HepG2 (cell line): ENCODE measurements around the gene SIAH1. TPM values are rescaled to one million over a fixed set of nuclear protein-coding genes. Genes with fewer than 3 reads are reported as not detected.

Source experiments
- ATAC-seq: fragments of 200-7000 bp; cut with Tn5 transposase; 3 replicates; pipeline ENCODE4 v1.9.1; 2020; ENCODE audit warnings: mild to moderate bottlenecking, moderate library complexity
- BruUV-seq: library from RNA; stranded (reverse); fragments of 400-500 nt; replicated peaks from 2 replicates; lab custom pipeline; 2021; lab: Mats Ljungman, UMichigan
- CTCF ChIA-PET: fragments of 300-600 bp; formaldehyde crosslinking; extraction: SDS; loops from one replicate; lab custom pipeline; 2021; ENCODE audit warnings: low total read pairs, inconsistent platforms, low intra/inter-chr PET ratio; lab: Yijun Ruan, JAX
- POLR2A ChIA-PET: fragments of 350-600 bp; sonication (Branson Sonifier 250); formaldehyde crosslinking; loops from one replicate; lab custom pipeline; 2020; ENCODE audit warnings: antibody characterized with exemption, inconsistent platforms; lab: Yijun Ruan, JAX
- DNase-seq: peaks from one replicate; pipeline ENCODE4 v3.0.0-alpha.2; 2015; ENCODE audit warnings: low spot score
- FAIRE-seq: peaks from 3 replicates; lab custom pipeline; 2011; peaks lifted over from hg19 to GRCh38; lab: Jason Lieb, UNC
- H2AFZ ChIP-seq: one replicate; pipeline ENCODE4 v1.6.1; 2011; ENCODE audit warnings: low read length, inconsistent platforms
- H3K27ac ChIP-seq: fragments of 300-600 bp; 3 replicates; pipeline ENCODE4 v1.8.0; 2011; ENCODE audit warnings: mixed run types, mild to moderate bottlenecking, mixed read lengths, low read length, inconsistent platforms; ENCODE audit not compliant: insufficient read depth; ENCODE audit errors: extremely low read length
- H3K27me3 ChIP-seq, 2 experiments: fragments of 200-600 bp in 1 of 2; 2 replicates in 1 of 2; 3 replicates in 1 of 2; pipeline versions ENCODE4 v1.6.0 to v1.8.0; 2011; ENCODE audit warnings: low read length in 2 of 2, mild to moderate bottlenecking in 2 of 2, moderate library complexity in 2 of 2, inconsistent platforms in 1 of 2; ENCODE audit not compliant: insufficient read depth in 2 of 2, control insufficient read depth in 1 of 2
- H3K36me3 ChIP-seq, 2 experiments: fragments of 200-600 bp in 1 of 2; replicated peaks in 1 of 2; 2 replicates in 1 of 2; 3 replicates in 1 of 2; pipeline versions ENCODE4 v1.5.1 to v1.8.0; 2011; ENCODE audit warnings: low read length in 2 of 2, inconsistent platforms in 1 of 2; ENCODE audit not compliant: insufficient read depth in 2 of 2, control insufficient read depth in 1 of 2
- H3K4me1 ChIP-seq: 2 replicates; pipeline ENCODE4 v1.5.1; 2012; ENCODE audit warnings: low read length, inconsistent platforms; ENCODE audit not compliant: insufficient read depth
- H3K4me2 ChIP-seq: 2 replicates; pipeline ENCODE4 v1.6.0; 2011; ENCODE audit warnings: low read depth, low read length, inconsistent platforms
- H3K4me3 ChIP-seq, 3 experiments: fragments of 200-600 bp in 1 of 3; sonication (generic), shearing (Covaris generic) in 1 of 3; replicated peaks in 1 of 3; 2 replicates each; pipeline ENCODE4 v1.5.1; 2011 to 2016; ENCODE audit warnings: low read length in 3 of 3, inconsistent platforms in 2 of 3, low read depth in 2 of 3, mild to moderate bottlenecking in 2 of 3, control low read depth in 1 of 3, mixed read lengths in 1 of 3; ENCODE audit not compliant: insufficient read depth in 1 of 3
- H3K79me2 ChIP-seq: one replicate; pipeline ENCODE4 v1.6.1; 2011; ENCODE audit warnings: low read length, inconsistent platforms; ENCODE audit not compliant: insufficient read depth
- H3K9ac ChIP-seq: 2 replicates; pipeline ENCODE4 v1.6.0; 2011; ENCODE audit warnings: mild to moderate bottlenecking, low read depth, low read length, inconsistent platforms; ENCODE audit not compliant: insufficient read depth
- H3K9me3 ChIP-seq: 2 replicates; pipeline ENCODE4 v1.5.1; 2012; ENCODE audit warnings: mild to moderate bottlenecking, low read length
- H4K20me1 ChIP-seq: 2 replicates; pipeline ENCODE4 v1.6.0; 2011; ENCODE audit warnings: inconsistent platforms, mild to moderate bottlenecking, low read length, moderate library complexity; ENCODE audit not compliant: insufficient read depth
- AGO2 ChIP-seq: fragments of 200-400 bp; formaldehyde crosslinking; optimal IDR thresholded peaks from 2 replicates; pipeline ENCODE3; 2017; ENCODE audit warnings: mild to moderate bottlenecking, low read depth, low read length, moderate library complexity
- EED ChIP-seq: sonication (generic); formaldehyde crosslinking; IDR thresholded peaks from 2 replicates; pipeline ENCODE4 v1.5.0; 2020; ENCODE audit warnings: mild to moderate bottlenecking, missing genetic modification reagents
- MAFF ChIP-seq: IDR thresholded peaks from 2 replicates; pipeline ENCODE4 v1.6.1; 2011; ENCODE audit warnings: low read depth, low read length, improper control_type of control experiment
- MAFK ChIP-seq, 2 experiments: IDR thresholded peaks in 1 of 2; conservative IDR thresholded peaks in 1 of 2; 2 replicates each; pipeline ENCODE4 v1.6.1; 2011; ENCODE audit warnings: improper control_type of control experiment in 2 of 2, low read length in 2 of 2
- RBM22 ChIP-seq: fragments of 200-400 bp; formaldehyde crosslinking; optimal IDR thresholded peaks from 2 replicates; pipeline ENCODE3; 2017; ENCODE audit warnings: mild to moderate bottlenecking, low read length, moderate library complexity
- SSRP1 ChIP-seq: IDR thresholded peaks from 2 replicates; pipeline ENCODE4 v1.6.1; 2016; ENCODE audit warnings: control low read depth
- WGBS: methylation state at CpG from one replicate; pipeline ENCODE4 v1.1.6; 2017; ENCODE audit warnings: low lambda C conversion rate; 5-methylcytosine and 5-hydroxymethylcytosine counted together
- in situ Hi-C: cut with HindIII; loops from 2 replicates; pipeline ENCODE4 v1.10.0; 2017; ENCODE audit warnings: low pct_unique_long_range_greater_than_20kb; ENCODE audit not compliant: extremely low pct_ligation_motif_present
- intact Hi-C: fragments of 100-400 bp; cut with micrococcal nuclease; formaldehyde crosslinking; loops from one replicate; pipeline ENCODE4 v1.10.0; 2022; ENCODE audit not compliant: unreplicated experiment
- polyA plus RNA-seq, 8 experiments: library from polyadenylated mRNA; depleted of rRNA in 3 of 8; stranded (reverse) in 7 of 8; unstranded in 1 of 8; fragments of >200 nt; fragmentation: Illumina TruSeq in 4 of 8; extraction: Trizol in 4 of 8; gene quantifications; 2 replicates each; pipeline versions ENCODE4 v1.2.1 to v1.2.3, GENCODE V29; 2011 to 2016; ENCODE audit warnings: low read depth in 4 of 8, missing spikeins in 1 of 8, mixed read lengths in 1 of 8; ENCODE audit not compliant: insufficient read depth in 1 of 8
- total RNA-seq, 5 experiments: library from RNA; depleted of rRNA; stranded (reverse); fragments of >200 nt; fragmentation: Illumina TruSeq; extraction: Trizol; gene quantifications; 2 replicates each; pipeline ENCODE4 v1.2.3, GENCODE V29; 2016; ENCODE audit warnings: low read depth in 1 of 5
- TF ChIP-seq, protein P1 (sequence below): sonication (generic); formaldehyde crosslinking; IDR thresholded peaks from 2 replicates; pipeline ENCODE4 v1.4.0; 2020; ENCODE audit warnings: missing genetic modification reagents

The SIAH1 gene
- total and polyA plus RNA-seq, 2 of the 13 experiments (the other 11 are each of a cell fraction or from before 2014, with no cell fraction given): 16.0 to 28.6 TPM

DNA sequence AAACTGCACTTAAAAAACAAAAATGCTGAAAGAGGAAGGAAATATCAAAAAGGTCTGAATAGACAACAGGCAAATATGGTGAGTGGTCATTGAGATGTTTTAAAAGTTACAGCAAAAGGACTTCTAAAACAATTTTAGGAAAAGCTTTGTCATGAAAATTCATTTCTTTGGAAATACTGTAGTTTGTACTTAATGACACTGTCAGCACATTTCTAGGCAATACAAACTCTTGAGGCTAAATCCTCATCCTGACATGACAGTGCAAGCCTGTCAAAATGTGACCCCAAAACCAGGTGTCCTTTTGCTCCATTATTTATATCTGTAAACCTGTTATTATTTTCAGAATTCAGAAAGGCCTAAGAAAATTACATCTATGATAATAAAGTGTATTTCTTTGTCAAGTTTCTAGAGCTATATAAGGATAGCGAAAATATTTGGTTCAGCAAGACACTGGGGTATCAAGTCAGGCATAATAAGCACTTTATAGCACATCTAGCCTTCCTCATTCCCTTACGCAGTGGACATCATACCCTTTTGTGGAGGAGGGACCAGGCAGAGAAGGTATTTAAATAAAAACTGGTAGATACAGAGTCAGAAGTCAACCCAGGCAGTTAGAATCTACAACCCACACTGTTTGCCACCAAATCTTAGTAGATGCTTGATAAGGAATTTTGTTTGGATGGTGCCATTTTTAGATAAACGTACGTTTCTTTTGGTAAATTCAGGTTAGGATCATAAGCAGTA lies 28.4 kb downstream of the SIAH1 start:
- H3K27ac ChIP-seq: no peak overlapping the region
- ATAC-seq (no peak), FAIRE-seq (no peak), DNase-seq (no peak)
- in situ Hi-C loops: loop anchor here (5.0 kb wide), 1 partner anchor 170 kb away; no protein-coding TSS in a partner anchor
- 99% methylated on average over 4 of the region's 4 CpGs for WGBS
- no peaks in the 10 kb centered on the region for H3K9me3 ChIP-seq
- no peak overlapping the region for H3K4me3 ChIP-seq
- peaks cover 7 to 31% of the 10 kb centered on the region in 2 experiments for H3K36me3 ChIP-seq
- intact Hi-C loops: no loop called here
- H3K9ac ChIP-seq: no peak overlapping the region
- H3K79me2 ChIP-seq: peaks cover 38% of the 10 kb centered on the region
- POLR2A ChIA-PET: interaction anchor here (0.7 to 1.7 kb wide), 2 partner anchors 9 to 91 kb away, joined by 5 to 7 read pairs; no protein-coding TSS in a partner anchor
- H3K4me1 ChIP-seq: no peaks in the 10 kb centered on the region
- peak; percentile 83 to 89 for TF ChIP-seq MAFK (conservative IDR thresholded peaks at IDR 0.05 in 1 of 2, IDR thresholded peaks at IDR 0.05 in 1 of 2; ENCODE audit: low read length in 2 of 2)
- peak; percentile 94 for TF ChIP-seq RBM22
- TF ChIP-seq SSRP1 (CRISPR knock-in tag): peak; percentile 27; the same call in 1 of the 2 replicates
- no peak for TF ChIP-seq EED (CRISPR knock-in tag)
- TF ChIP-seq AGO2: peak; percentile 43
- peak; percentile 86 for TF ChIP-seq MAFF
- TF ChIP-seq, protein P1, sequence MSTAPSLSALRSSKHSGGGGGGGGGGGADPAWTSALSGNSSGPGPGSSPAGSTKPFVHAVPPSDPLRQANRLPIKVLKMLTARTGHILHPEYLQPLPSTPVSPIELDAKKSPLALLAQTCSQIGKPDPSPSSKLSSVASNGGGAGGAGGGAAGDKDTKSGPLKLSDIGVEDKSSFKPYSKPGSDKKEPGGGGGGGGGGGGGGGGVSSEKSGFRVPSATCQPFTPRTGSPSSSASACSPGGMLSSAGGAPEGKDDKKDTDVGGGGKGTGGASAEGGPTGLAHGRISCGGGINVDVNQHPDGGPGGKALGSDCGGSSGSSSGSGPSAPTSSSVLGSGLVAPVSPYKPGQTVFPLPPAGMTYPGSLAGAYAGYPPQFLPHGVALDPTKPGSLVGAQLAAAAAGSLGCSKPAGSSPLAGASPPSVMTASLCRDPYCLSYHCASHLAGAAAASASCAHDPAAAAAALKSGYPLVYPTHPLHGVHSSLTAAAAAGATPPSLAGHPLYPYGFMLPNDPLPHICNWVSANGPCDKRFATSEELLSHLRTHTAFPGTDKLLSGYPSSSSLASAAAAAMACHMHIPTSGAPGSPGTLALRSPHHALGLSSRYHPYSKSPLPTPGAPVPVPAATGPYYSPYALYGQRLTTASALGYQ (CRISPR knock-in tag): no peak
- H4K20me1 ChIP-seq: no peaks in the 10 kb centered on the region
- no peak overlapping the region for H2AFZ ChIP-seq
- CTCF ChIA-PET: no interaction called here
- H3K4me2 ChIP-seq: no peak overlapping the region
- no peaks in the 10 kb centered on the region for H3K27me3 ChIP-seq
- no TSS peak for BruUV-seq
